Endothelial cell (in vitro differentiated cells): Measurements from ENCODE around the gene MRPL47. TPM values are rescaled to one million over a fixed set of nuclear protein-coding genes. Genes with fewer than 3 reads are reported as not detected.
A peak's percentile ranks its signal among the peaks of the same experiment; 100 is the strongest.

Source experiments
- DNase-seq: peaks from one replicate; pipeline ENCODE4 v3.0.0; 2021; ENCODE audit warnings: low spot score
- H3K27ac Mint-ChIP-seq: one replicate; pipeline ENCODE4 v1.8.0; 2021; ENCODE audit warnings: mixed read lengths, inconsistent platforms; ENCODE audit not compliant: unreplicated experiment
- H3K27me3 Mint-ChIP-seq: one replicate; pipeline ENCODE4 v1.8.0; 2021; ENCODE audit warnings: mild to moderate bottlenecking, moderate library complexity, mixed read lengths, inconsistent platforms; ENCODE audit not compliant: unreplicated experiment
- H3K36me3 Mint-ChIP-seq: one replicate; pipeline ENCODE4 v1.8.0; 2021; ENCODE audit warnings: mild to moderate bottlenecking, low read depth, mixed read lengths, inconsistent platforms; ENCODE audit not compliant: unreplicated experiment
- H3K4me1 Mint-ChIP-seq: one replicate; pipeline ENCODE4 v1.8.0; 2021; ENCODE audit warnings: mild to moderate bottlenecking, mixed read lengths, inconsistent platforms; ENCODE audit not compliant: unreplicated experiment
- H3K4me3 Mint-ChIP-seq: one replicate; pipeline ENCODE4 v1.8.0; 2021; ENCODE audit warnings: mild to moderate bottlenecking, mixed read lengths, inconsistent platforms; ENCODE audit not compliant: unreplicated experiment
- H3K9me3 Mint-ChIP-seq: one replicate; pipeline ENCODE4 v1.8.0; 2021; ENCODE audit warnings: mixed read lengths, inconsistent platforms; ENCODE audit not compliant: unreplicated experiment
- CTCF ChIP-seq: fragments of 200-600 bp; sonication (generic); IDR thresholded peaks from one replicate; pipeline ENCODE4 v1.5.0; 2021; ENCODE audit warnings: antibody characterized with exemption; ENCODE audit not compliant: unreplicated experiment
- total RNA-seq: library from RNA; stranded (reverse); fragmentation: NEBNext Ultra II Directional; extraction: Animal tissue kit (Norgen Biotek cat#: 25700); gene quantifications from one replicate; pipeline ENCODE4 v1.2.1, GENCODE V29; 2021; ENCODE audit not compliant: unreplicated experiment

Gene MRPL47
- total RNA-seq, 1 donor from 2014 or later = 39.0 TPM

- Mint-ChIP-seq H3K36me3 (peaks cover 8% of the 10 kb centered on the region), H3K27me3 (peaks cover 10% of the 10 kb centered on the region), H3K27ac (peak overlapping the region; percentile 3), H3K9me3 (no peaks in the 10 kb centered on the region), H3K4me1 (peaks cover 18% of the 10 kb centered on the region), H3K4me3 (no peak overlapping the region)
- no peak for DNase-seq
- TF ChIP-seq CTCF = no peak
Observed at GRCh38 chr3:179608931-179609720, 4.7 kb upstream of the MRPL47 start.

DNA sequence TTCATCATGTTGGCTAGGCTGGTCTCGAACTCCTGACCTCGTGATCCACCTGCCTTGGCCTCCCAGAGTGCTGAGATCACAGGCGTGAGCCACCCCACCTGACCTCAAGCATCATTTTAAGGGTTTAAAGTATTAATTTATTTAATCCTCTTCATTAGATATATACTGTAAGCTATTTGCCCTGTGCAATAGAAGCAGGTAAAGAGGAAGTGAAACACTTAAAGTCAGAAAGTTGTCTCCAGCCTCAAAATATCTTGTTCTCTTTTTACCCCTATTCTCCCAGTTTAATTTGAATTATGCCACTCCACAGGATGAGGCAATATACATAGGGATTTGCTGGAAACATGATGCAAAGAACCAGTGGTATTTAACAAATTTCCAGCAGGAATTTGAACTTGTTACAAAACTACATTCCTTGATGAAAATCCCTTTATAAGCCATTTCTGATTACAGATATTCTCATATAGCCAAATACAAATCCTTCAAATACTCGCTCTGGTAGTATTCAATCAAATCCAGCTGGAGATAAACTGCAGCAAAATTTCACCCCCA, 2.2 kb upstream of the MRPL47 start:
- no peak for TF ChIP-seq CTCF
- peaks cover 19% of the 10 kb centered on the region for H3K4me1 Mint-ChIP-seq
- peaks cover 8% of the 10 kb centered on the region for H3K36me3 Mint-ChIP-seq
- peak overlapping the region; percentile 12 for H3K4me3 Mint-ChIP-seq
- no peak for DNase-seq
- H3K27ac Mint-ChIP-seq = no peak overlapping the region
- no peaks in the 10 kb centered on the region for H3K9me3 Mint-ChIP-seq
- H3K27me3 Mint-ChIP-seq = peaks cover 10% of the 10 kb centered on the region

DNA sequence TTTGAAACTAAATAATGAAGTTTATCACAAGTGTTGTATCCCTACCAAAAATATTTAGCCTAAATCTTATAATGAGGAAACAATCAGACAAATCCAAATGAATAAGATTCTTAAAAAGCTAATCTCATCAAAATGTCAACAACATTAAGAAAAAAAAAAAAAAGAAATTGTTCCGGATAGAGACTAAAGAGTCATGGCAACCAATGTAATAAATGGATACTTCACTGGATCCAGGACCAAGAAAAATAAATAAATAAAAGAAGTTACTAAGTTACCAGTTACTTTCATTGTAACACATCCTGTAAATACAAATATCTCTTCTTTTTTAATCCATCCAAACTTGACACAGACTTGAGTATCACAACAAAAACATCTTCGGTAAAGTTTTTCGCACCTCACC, 607 bp downstream of the MRPL47 start:
- no peak for DNase-seq

GRCh38 chr3:179603321-179603720, 1.1 kb downstream of the MRPL47 start:
- H3K27ac Mint-ChIP-seq = peak overlapping the region; percentile 100

More for the DNA sequence above, 607 bp downstream of the MRPL47 start:
- TF ChIP-seq CTCF = no peak
- peak overlapping the region; percentile 100 for H3K27ac Mint-ChIP-seq
- peak overlapping the region; percentile 100 for H3K4me3 Mint-ChIP-seq
- H3K9me3 Mint-ChIP-seq = no peaks in the 10 kb centered on the region
- peaks cover 11% of the 10 kb centered on the region for H3K36me3 Mint-ChIP-seq
- peaks cover 11% of the 10 kb centered on the region for H3K4me1 Mint-ChIP-seq
- H3K27me3 Mint-ChIP-seq = peaks cover 11% of the 10 kb centered on the region

More at GRCh38 chr3:179603321-179603720, 1.1 kb downstream of the MRPL47 start:
- H3K27me3 Mint-ChIP-seq = peaks cover 11% of the 10 kb centered on the region
- no peak for TF ChIP-seq CTCF
- peaks cover 11% of the 10 kb centered on the region for H3K36me3 Mint-ChIP-seq
- peak overlapping the region; percentile 100 for H3K4me3 Mint-ChIP-seq
- H3K9me3 Mint-ChIP-seq = no peaks in the 10 kb centered on the region
- peaks cover 11% of the 10 kb centered on the region for H3K4me1 Mint-ChIP-seq
- DNase-seq = no peak
